Heart right ventricle (tissue), 16 donors: ENCODE data around the gene PFKL. TPM values are rescaled to one million over a fixed set of nuclear protein-coding genes. Genes with fewer than 3 reads are reported as not detected.

Source experiments
- ATAC-seq, 8 donors: fragments of 200-7000 bp; cut with Tn5 transposase; one replicate each; pipeline ENCODE4 v1.9.1; 2020; ENCODE audit warnings: mild to moderate bottlenecking in 8 of 8, moderate library complexity in 8 of 8, moderate number of reproducible peaks in 1 of 8
- DNase-seq, 2 donors: peaks; one replicate each; pipeline ENCODE4 v3.0.0-alpha.2; 2020
- H3K27ac ChIP-seq, 10 donors: fragments of 200-600 bp; sonication (generic) in 2 of 10; one replicate each; pipeline versions ENCODE4 v1.5.0 to v1.8.0; 2020 to 2022; ENCODE audit warnings: mild to moderate bottlenecking in 3 of 10
- H3K27me3 ChIP-seq, 7 donors: fragments of 200-600 bp; one replicate each; pipeline ENCODE4 v1.8.0; 2021 to 2022; ENCODE audit warnings: mild to moderate bottlenecking in 2 of 7
- H3K36me3 ChIP-seq, 9 donors: fragments of 200-600 bp; sonication (generic) in 1 of 9; one replicate each; pipeline versions ENCODE4 v1.5.0 to v1.8.0; 2020 to 2022; ENCODE audit warnings: mild to moderate bottlenecking in 2 of 9
- H3K4me1 ChIP-seq, 9 donors: fragments of 200-600 bp; sonication (generic) in 1 of 9; one replicate each; pipeline versions ENCODE4 v1.5.0 to v1.8.0; 2020 to 2022; ENCODE audit warnings: mild to moderate bottlenecking in 4 of 9
- H3K4me3 ChIP-seq, 10 donors: fragments of 200-600 bp; sonication (generic) in 2 of 10; one replicate each; pipeline versions ENCODE4 v1.5.0 to v1.8.0; 2020 to 2022; ENCODE audit warnings: mild to moderate bottlenecking in 7 of 10, moderate library complexity in 2 of 10
- H3K9me3 ChIP-seq, 11 donors: fragments of 200-600 bp in 10 of 11; sonication (generic) in 2 of 11; one replicate each; pipeline versions ENCODE4 v1.5.0 to v1.8.0; 2013 to 2022; ENCODE audit warnings: mild to moderate bottlenecking in 2 of 11, control low read depth in 1 of 11, moderate library complexity in 1 of 11
- CTCF ChIP-seq, 9 donors: fragments of 200-600 bp; sonication (generic) in 2 of 9; IDR thresholded peaks; one replicate each; pipeline versions ENCODE4 v1.5.0 to v1.8.0; 2021 to 2022; ENCODE audit warnings: antibody characterized with exemption in 9 of 9, mild to moderate bottlenecking in 5 of 9, moderate library complexity in 1 of 9
- WGBS, 2 donors: extraction: QIAGEN DNeasy Blood & Tissue Kit; methylation state at CpG; one replicate each; pipeline ENCODE4 v1.1.7; 2013; ENCODE audit warnings: inconsistent platforms in 1 of 2; 5-methylcytosine and 5-hydroxymethylcytosine counted together
- intact Hi-C, 10 donors: fragments of 100-400 bp; cut with DNase I; formaldehyde crosslinking; loops; one replicate each; pipeline versions ENCODE4 v1.11.1 to v1.14.2; 2022
- polyA plus RNA-seq, 2 donors: library from polyadenylated mRNA; stranded (reverse); fragments of 200-250 nt; gene quantifications; one replicate each; pipeline ENCODE4 v1.2.3, GENCODE V29; 2013
- total RNA-seq, 10 donors: library from RNA; stranded (reverse); fragmentation: NEBNext Ultra II Directional in 3 of 10; extraction: Animal tissue kit (Norgen Biotek cat#: 25700) in 3 of 10; gene quantifications; one replicate each; pipeline versions ENCODE4 v1.2.1 to v1.2.4, GENCODE V29; 2021 to 2023
- donor health status: Arrhythmogenic right ventricular cardiomyopathy.
- donor health status: ischemic (EF 13 %, LVEDD 7.1; RV severe dilation, severe dysfunction).
- donor health status: healthy with polysubstance abuse.
- donor health status: DM: no; HTN: yes; CAD: no.
- donor health status: DM: no; HTN: no; CAD: no.
- donor health status: ischemic (EF 25% LVEDD 6.9; RV normal size, moderate dysfunction).
- donor health status: ischemic (EF 25% LVEDD 5.7; RV mildly dilated, moderate dysfunction).
- donor health status: healthy.
- donor health status: DM: yes; HTN: yes; CAD: no.
- donor health status: Ischemic cardiomyopathy.
- donor health status: ischemic (EF 35%, LVEDD 5.7; RV mildly dilated, moderate dysfunction).
- donor health status: nonischemic (EF 11% LVEDD 7.7; RV severe dilation, severe dysfunction).
- donor health status: DM: yes; HTN: yes; CAD: no.
- donor health status: PGD.
- donor health status: ischemic (EF 29% LVEDD 5.4; RV normal size, mild dysfunction).
- donor health status: nonischemic (EF 23%, LVEDD 6.1; RV moderate dilation, normal function).

PFKL gene
- total and polyA plus RNA-seq, 12 donors, result 34.7 to 84.4 (median 43.8) TPM

GRCh38 chr21:44300262-44300959, 558 bp downstream of the PFKL start:
- peaks cover 36 to 73% (median 63%) of the 10 kb centered on the region in 9 donors for H3K4me1 ChIP-seq
- peak overlapping the region; percentile 56 to 92 (median 78) for H3K4me3 ChIP-seq
- DNase-seq (peak; percentile 74 to 80), ATAC-seq (peak; percentile 57 to 75 (median 62))
- 2 to 3% methylated on average over 50 to 67 of the region's 67 CpGs for WGBS, 2 donors
- TF ChIP-seq CTCF (IDR thresholded peaks at IDR 0.05), result peak in 1 of 9 donors; percentile 10
- H3K27me3 ChIP-seq, result no peaks in the 10 kb centered on the region
- intact Hi-C loops, result loop anchor here in 3 of 10 donors (2.0 to 10.0 kb wide), 3 partner anchors 36 to 286 kb away; partner anchors contain the start of genes CFAP410 (in 2 of the 3) and TRAPPC10 (in 1 of the 3)
- peak overlapping the region; percentile 83 to 98 (median 94) for H3K27ac ChIP-seq
- H3K9me3 ChIP-seq, result no peaks in the 10 kb centered on the region
- H3K36me3 ChIP-seq, result no peaks in the 10 kb centered on the region

- intact Hi-C loops, result loop anchor here in 3 of 10 donors (2.0 to 10.0 kb wide), 3 partner anchors 36 to 286 kb away; partner anchors contain the start of genes CFAP410 (in 2 of the 3) and TRAPPC10 (in 1 of the 3)
- 72 to 78% methylated on average over 13 of the region's 13 CpGs for WGBS, 2 donors
- peaks cover 38 to 76% (median 60%) of the 10 kb centered on the region in 9 donors for H3K4me1 ChIP-seq
Observed at GRCh38 chr21:44301141-44301540, 1.3 kb downstream of the PFKL start.

GRCh38 chr21:44301961-44302406, 2.1 kb downstream of the PFKL start:
- peaks cover 38 to 79% (median 60%) of the 10 kb centered on the region in 9 donors for H3K4me1 ChIP-seq
- ATAC-seq (no peak), DNase-seq (no peak)
- peak in 1 of 9 donors; percentile 5 for TF ChIP-seq CTCF (IDR thresholded peaks at IDR 0.05)
- H3K27ac ChIP-seq, result peak overlapping the region in 1 of 10 donors; percentile 10
- no peak overlapping the region for H3K4me3 ChIP-seq
- no peaks in the 10 kb centered on the region for H3K27me3 ChIP-seq
- 76 to 81% methylated on average over 9 of the region's 9 CpGs for WGBS, 2 donors
- intact Hi-C loops, result loop anchor here in 3 of 10 donors (2.0 to 10.0 kb wide), 3 partner anchors 35 to 287 kb away; partner anchors contain the start of genes CFAP410 (in 2 of the 3) and TRAPPC10 (in 1 of the 3)
- H3K36me3 ChIP-seq, result peaks cover 0 to 10% (median 0%) of the 10 kb centered on the region in 9 donors
- no peaks in the 10 kb centered on the region for H3K9me3 ChIP-seq

More at GRCh38 chr21:44301141-44301540, 1.3 kb downstream of the PFKL start:
- H3K4me3 ChIP-seq, result peak overlapping the region; percentile 56 to 92 (median 78)
- peak in 1 of 9 donors; percentile 3 for TF ChIP-seq CTCF (IDR thresholded peaks at IDR 0.05)
- no peaks in the 10 kb centered on the region for H3K27me3 ChIP-seq
- ATAC-seq (no peak), DNase-seq (no peak)
- H3K27ac ChIP-seq, result peak overlapping the region in 8 of 10 donors; percentile 83 to 98 (median 92)
- H3K36me3 ChIP-seq, result peaks cover 0 to 3% (median 0%) of the 10 kb centered on the region in 9 donors
- H3K9me3 ChIP-seq, result no peaks in the 10 kb centered on the region
